Cardiac muscle cell (in vitro differentiated cells and primary cell): ENCODE data around the gene KRTAP9-8. TPM values are rescaled to one million over a fixed set of nuclear protein-coding genes. Genes with fewer than 3 reads are reported as not detected.
"Not testable (repeated sequence)": the region's sequence is repeated elsewhere in the genome, so short reads cannot be mapped to it uniquely, and the experiment has no call there.

ENCODE experiments used
- DNase-seq, 2 donors: peaks; one replicate each; pipeline versions ENCODE4 v3.0.0 to v3.0.0-alpha.2; 2010 to 2017; ENCODE audit warnings: low read depth in 1 of 2, low spot score in 1 of 2
- H3K27ac ChIP-seq: fragments of 200-600 bp; sonication (generic); 2 replicates; pipeline ENCODE4 v1.5.1; 2016
- H3K27me3 ChIP-seq: fragments of 200-600 bp; sonication (generic); 2 replicates; pipeline ENCODE4 v1.6.0; 2016; ENCODE audit warnings: control low read depth
- H3K36me3 ChIP-seq: fragments of 200-600 bp; sonication (generic); 2 replicates; pipeline ENCODE4 v1.5.1; 2016; ENCODE audit warnings: control low read depth
- H3K4me1 ChIP-seq: fragments of 200-600 bp; sonication (generic); 2 replicates; pipeline ENCODE4 v1.8.1; 2017; ENCODE audit warnings: low read depth, mild to moderate bottlenecking, mixed run types
- H3K4me3 ChIP-seq: fragments of 200-600 bp; sonication (generic); 2 replicates; pipeline ENCODE4 v1.5.1; 2016; ENCODE audit warnings: mild to moderate bottlenecking
- H3K9me3 ChIP-seq: fragments of 200-600 bp; sonication (generic); 2 replicates; pipeline ENCODE4 v1.5.1; 2017; ENCODE audit warnings: low read depth, mild to moderate bottlenecking, control low read depth
- CTCF ChIP-seq: IDR thresholded peaks from 2 replicates; pipeline ENCODE4 v1.5.1; 2012; ENCODE audit warnings: low read depth, mild to moderate bottlenecking, low read length
- polyA plus RNA-seq: library from polyadenylated mRNA; unstranded; fragments of >200 nt; fragmentation: Nextera tagmentation; extraction: Ambion mirVana; gene quantifications from 2 replicates; pipeline ENCODE4 v1.2.1, GENCODE V29; 2016
- total RNA-seq: library from RNA; depleted of rRNA; stranded (reverse); fragments of >200 nt; gene quantifications from 2 replicates; pipeline ENCODE4 v1.2.3, GENCODE V29; 2016

The KRTAP9-8 gene
- total RNA-seq (not detected in 2 replicates), polyA plus RNA-seq (not detected in 2 replicates)

- not testable (repeated sequence) for H3K9me3 ChIP-seq, DNase-seq
- H3K27me3 ChIP-seq = peaks cover 15% of the 10 kb centered on the region
Measured at GRCh38 chr17:41237949-41238437, at the start of gene KRTAP9-8. KRTAP9-8 (plus strand) TSS chr17:41237999; CDS start chr17:41238052, 53 bp downstream.

GRCh38 chr17:41189837-41190318, 47.9 kb upstream of the KRTAP9-8 start, which contains the start of gene KRTAP9-1:
KRTAP9-1 (plus strand) TSS chr17:41189887; CDS start chr17:41189887, 0 bp downstream.
- peaks cover 17% of the 10 kb centered on the region for H3K27me3 ChIP-seq
- H3K4me1 ChIP-seq, H3K9me3 ChIP-seq, DNase-seq, H3K27ac ChIP-seq, H3K36me3 ChIP-seq, H3K4me3 ChIP-seq: not testable (repeated sequence)

More at GRCh38 chr17:41237949-41238437, at the start of gene KRTAP9-8:
- H3K4me3 ChIP-seq, H3K4me1 ChIP-seq, H3K36me3 ChIP-seq, H3K27ac ChIP-seq: not testable (repeated sequence)

GRCh38 chr17:41190328-41190727, 47.5 kb upstream of the KRTAP9-8 start:
- H3K27ac ChIP-seq = no peak overlapping the region
- no peaks in the 10 kb centered on the region for H3K9me3 ChIP-seq
- TF ChIP-seq CTCF = no peak
- H3K36me3 ChIP-seq = no peaks in the 10 kb centered on the region
- H3K4me3 ChIP-seq = no peak overlapping the region
- H3K27me3 ChIP-seq = peaks cover 17% of the 10 kb centered on the region
- H3K4me1 ChIP-seq = no peaks in the 10 kb centered on the region
- no peak for DNase-seq

- H3K27me3 ChIP-seq = peaks cover 3% of the 10 kb centered on the region
- H3K36me3 ChIP-seq = no peaks in the 10 kb centered on the region
- no peak overlapping the region for H3K27ac ChIP-seq
- no peak for DNase-seq
- H3K9me3 ChIP-seq = no peaks in the 10 kb centered on the region
- H3K4me3 ChIP-seq = no peak overlapping the region
- no peaks in the 10 kb centered on the region for H3K4me1 ChIP-seq
- TF ChIP-seq CTCF = no peak
Measured at GRCh38 chr17:41196068-41196467, 41.7 kb upstream of the KRTAP9-8 start.

GRCh38 chr17:41199421-41200078, 38.2 kb upstream of the KRTAP9-8 start:
- no peaks in the 10 kb centered on the region for H3K27me3 ChIP-seq

DNA sequence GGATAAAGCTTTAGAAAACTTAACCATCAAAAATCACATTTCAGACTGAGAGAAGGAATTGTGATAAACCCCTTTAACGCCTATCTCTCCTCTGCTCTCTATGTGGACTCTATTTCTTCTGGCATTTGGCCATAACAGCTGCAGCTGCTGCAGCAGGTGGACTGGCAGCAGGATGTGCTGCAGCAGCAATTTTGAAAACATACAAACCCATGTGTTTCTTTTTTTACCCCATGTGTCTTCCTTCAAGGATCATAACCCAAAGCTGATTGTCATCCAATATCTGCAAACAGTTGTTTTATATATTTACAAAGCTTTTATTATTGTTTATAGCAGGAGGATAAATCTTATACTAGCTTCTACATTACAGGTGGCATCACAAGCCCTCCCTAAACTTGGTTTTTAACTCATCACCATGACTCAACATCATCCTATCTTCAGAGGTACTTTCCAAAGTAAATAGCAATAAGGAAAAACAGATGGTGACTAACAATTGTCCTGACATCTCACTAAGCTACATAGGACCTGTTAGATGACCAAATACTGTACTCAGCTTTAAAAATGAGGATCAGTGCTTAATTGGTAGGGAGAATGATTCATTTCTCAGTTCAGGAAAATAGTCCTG, 25.8 kb upstream of the KRTAP9-8 start:
- no peak for TF ChIP-seq CTCF
- no peaks in the 10 kb centered on the region for H3K9me3 ChIP-seq
- no peaks in the 10 kb centered on the region for H3K4me1 ChIP-seq
- H3K36me3 ChIP-seq = no peaks in the 10 kb centered on the region
- H3K27ac ChIP-seq = no peak overlapping the region
- no peak for DNase-seq
- H3K27me3 ChIP-seq = peaks cover 8% of the 10 kb centered on the region
- no peak overlapping the region for H3K4me3 ChIP-seq

More at GRCh38 chr17:41199421-41200078, 38.2 kb upstream of the KRTAP9-8 start:
- Histone ChIP-seq H3K36me3 (no peaks in the 10 kb centered on the region), H3K4me3 (no peak overlapping the region), H3K27ac (no peak overlapping the region), H3K4me1 (no peaks in the 10 kb centered on the region), H3K9me3 (no peaks in the 10 kb centered on the region)
- no peak for DNase-seq
- no peak for TF ChIP-seq CTCF
